Choroid plexus epithelial cell (primary cell): Measurements from ENCODE around the gene DDHD1.
A peak's percentile ranks its signal among the peaks of the same experiment; 100 is the strongest.

ENCODE experiments used
- DNase-seq: peaks from one replicate; pipeline ENCODE4 v3.0.0-alpha.2; 2010; ENCODE audit warnings: low read depth
- H3K4me3 ChIP-seq: 2 replicates; pipeline ENCODE4 v1.5.1; 2011; ENCODE audit warnings: low read depth, mild to moderate bottlenecking, control low read depth, low read length, moderate library complexity
- CTCF ChIP-seq: conservative IDR thresholded peaks from 2 replicates; pipeline ENCODE4 v1.5.1; 2011; ENCODE audit warnings: low read depth, mild to moderate bottlenecking, control low read depth, inconsistent platforms, low read length, moderate library complexity

Gene DDHD1

GRCh38 chr14:53152887-53153701 lies at the start of gene DDHD1:
TSS of gene DDHD1 (minus strand) at chr14:53153323. CDS start at chr14:53153098, 225 bp downstream.
- peak within 1 kb of the TSS; percentile 74 for H3K4me3 ChIP-seq
- TF ChIP-seq CTCF = no peak
- peak; percentile 51 for DNase-seq

- TF ChIP-seq CTCF = no peak
- H3K4me3 ChIP-seq = no peak overlapping the region
- no peak for DNase-seq
These were observed 42.8 kb upstream of the DDHD1 start for GRCh38 chr14:53195949-53196348.

- TF ChIP-seq CTCF = no peak
- peak; percentile 26 for DNase-seq
- no peak overlapping the region for H3K4me3 ChIP-seq
These were observed 40.1 kb upstream of the DDHD1 start for GRCh38 chr14:53193193-53193592.

GRCh38 chr14:53192052-53192760 lies 39.1 kb upstream of the DDHD1 start:
- TF ChIP-seq CTCF = no peak
- DNase-seq = no peak
- no peak overlapping the region for H3K4me3 ChIP-seq

GRCh38 chr14:53190938-53191337 lies 37.8 kb upstream of the DDHD1 start:
- TF ChIP-seq CTCF = no peak
- no peak overlapping the region for H3K4me3 ChIP-seq
- DNase-seq = peak; percentile 23

GRCh38 chr14:53187921-53188463 lies 34.9 kb upstream of the DDHD1 start:
- no peak overlapping the region for H3K4me3 ChIP-seq
- no peak for TF ChIP-seq CTCF
- no peak for DNase-seq
